OCI-LY1 (cell line): ENCODE data around the gene EQTN.

Experiments used
- EZH2 ChIP-seq: fragments of 200-600 bp; sonication (generic), shearing (Covaris generic); IDR thresholded peaks from 2 replicates; pipeline ENCODE4 v1.8.0; 2017; ENCODE audit warnings: borderline replicate concordance, mixed run types, mild to moderate bottlenecking, antibody characterized with exemption, low read length, moderate library complexity, mixed read lengths
- TF ChIP-seq, protein P1 (sequence below): fragments of 200-600 bp; sonication (generic), shearing (Covaris generic); IDR thresholded peaks from 2 replicates; pipeline ENCODE4 v1.5.1; 2017; ENCODE audit warnings: mild to moderate bottlenecking, antibody characterized with exemption, low read length, moderate library complexity, mixed read lengths

- TF ChIP-seq, protein P1, sequence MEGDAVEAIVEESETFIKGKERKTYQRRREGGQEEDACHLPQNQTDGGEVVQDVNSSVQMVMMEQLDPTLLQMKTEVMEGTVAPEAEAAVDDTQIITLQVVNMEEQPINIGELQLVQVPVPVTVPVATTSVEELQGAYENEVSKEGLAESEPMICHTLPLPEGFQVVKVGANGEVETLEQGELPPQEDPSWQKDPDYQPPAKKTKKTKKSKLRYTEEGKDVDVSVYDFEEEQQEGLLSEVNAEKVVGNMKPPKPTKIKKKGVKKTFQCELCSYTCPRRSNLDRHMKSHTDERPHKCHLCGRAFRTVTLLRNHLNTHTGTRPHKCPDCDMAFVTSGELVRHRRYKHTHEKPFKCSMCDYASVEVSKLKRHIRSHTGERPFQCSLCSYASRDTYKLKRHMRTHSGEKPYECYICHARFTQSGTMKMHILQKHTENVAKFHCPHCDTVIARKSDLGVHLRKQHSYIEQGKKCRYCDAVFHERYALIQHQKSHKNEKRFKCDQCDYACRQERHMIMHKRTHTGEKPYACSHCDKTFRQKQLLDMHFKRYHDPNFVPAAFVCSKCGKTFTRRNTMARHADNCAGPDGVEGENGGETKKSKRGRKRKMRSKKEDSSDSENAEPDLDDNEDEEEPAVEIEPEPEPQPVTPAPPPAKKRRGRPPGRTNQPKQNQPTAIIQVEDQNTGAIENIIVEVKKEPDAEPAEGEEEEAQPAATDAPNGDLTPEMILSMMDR, result peak; percentile 71
- no peak for TF ChIP-seq EZH2
These were observed 49.2 kb downstream of the EQTN start for GRCh38 chr9:27247756-27248155.
